H9 (cell line): ENCODE data around the gene HS3ST3B1. TPM values are rescaled to one million over a fixed set of nuclear protein-coding genes. Genes with fewer than 3 reads are reported as not detected.

ENCODE experiments used
- DNase-seq: peaks from one replicate; pipeline ENCODE4 v3.0.0-alpha.2; 2017
- H2AFZ ChIP-seq: one replicate; pipeline ENCODE4 v1.6.1; 2013; ENCODE audit warnings: mild to moderate bottlenecking, low read length, control low read depth, moderate library complexity
- H2AK5ac ChIP-seq: 2 replicates; pipeline ENCODE4 v1.6.1; 2013; ENCODE audit warnings: low read length, control low read depth, mixed read lengths; ENCODE audit not compliant: insufficient read length
- H2BK120ac ChIP-seq: one replicate; pipeline ENCODE4 v1.6.1; 2013; ENCODE audit warnings: low read depth, mild to moderate bottlenecking, low read length, control low read depth, inconsistent platforms; ENCODE audit not compliant: poor library complexity, severe bottlenecking
- H2BK12ac ChIP-seq: 2 replicates; pipeline ENCODE4 v1.6.1; 2013; ENCODE audit warnings: low read length, control low read depth, mixed read lengths, low read depth; ENCODE audit not compliant: insufficient read length
- H2BK15ac ChIP-seq: 2 replicates; pipeline ENCODE4 v1.6.1; 2013; ENCODE audit warnings: low read depth, low read length, control low read depth
- H2BK20ac ChIP-seq: one replicate; pipeline ENCODE4 v1.6.1; 2013; ENCODE audit warnings: low read depth, mild to moderate bottlenecking, low read length, control low read depth, inconsistent platforms; ENCODE audit not compliant: poor library complexity, severe bottlenecking
- H2BK5ac ChIP-seq: 2 replicates; pipeline ENCODE4 v1.6.1; 2013; ENCODE audit warnings: low read length, control low read depth, mixed read lengths; ENCODE audit not compliant: insufficient read length
- H3K14ac ChIP-seq: 2 replicates; pipeline ENCODE4 v1.6.1; 2013; ENCODE audit warnings: low read length, control low read depth; ENCODE audit not compliant: insufficient read depth
- H3K18ac ChIP-seq: 2 replicates; pipeline ENCODE4 v1.6.1; 2013; ENCODE audit warnings: low read depth, mild to moderate bottlenecking, mixed read lengths, low read length, control low read depth; ENCODE audit not compliant: insufficient read length
- H3K23ac ChIP-seq: 2 replicates; pipeline ENCODE4 v1.6.1; 2013; ENCODE audit warnings: low read length, control low read depth, mixed read lengths, low read depth; ENCODE audit not compliant: insufficient read length
- H3K23me2 ChIP-seq: 2 replicates; pipeline ENCODE4 v1.6.1; 2013; ENCODE audit warnings: low read depth, mild to moderate bottlenecking, mixed read lengths, low read length, control low read depth; ENCODE audit not compliant: insufficient read length, poor library complexity, severe bottlenecking
- H3K27ac ChIP-seq: 2 replicates; pipeline ENCODE4 v1.5.1; 2013; ENCODE audit warnings: low read length, control low read depth, mixed read lengths, low read depth; ENCODE audit not compliant: insufficient read length
- H3K27me3 ChIP-seq: 2 replicates; pipeline ENCODE4 v1.6.1; 2013; ENCODE audit warnings: low read length, control low read depth, inconsistent platforms; ENCODE audit not compliant: insufficient read depth
- H3K4ac ChIP-seq: 2 replicates; pipeline ENCODE4 v1.6.1; 2013; ENCODE audit warnings: low read depth, mild to moderate bottlenecking, control low read depth, inconsistent platforms, low read length, moderate library complexity
- H3K4me1 ChIP-seq: 2 replicates; pipeline ENCODE4 v1.6.1; 2013; ENCODE audit warnings: low read length, control low read depth, inconsistent platforms; ENCODE audit not compliant: insufficient read depth
- H3K4me2 ChIP-seq: 2 replicates; pipeline ENCODE4 v1.6.1; 2013; ENCODE audit warnings: low read length, control low read depth, mixed read lengths; ENCODE audit not compliant: insufficient read length, insufficient read depth
- H3K56ac ChIP-seq: 2 replicates; pipeline ENCODE4 v1.6.1; 2013; ENCODE audit warnings: low read depth, mild to moderate bottlenecking, mixed read lengths, low read length, control low read depth; ENCODE audit not compliant: insufficient read length
- H3K79me1 ChIP-seq: 2 replicates; pipeline ENCODE4 v1.6.1; 2013; ENCODE audit warnings: low read depth, mild to moderate bottlenecking, moderate library complexity, low read length, control low read depth, inconsistent platforms; ENCODE audit not compliant: insufficient read depth, poor library complexity, severe bottlenecking
- H3K79me2 ChIP-seq: 2 replicates; pipeline ENCODE4 v1.6.1; 2013; ENCODE audit warnings: low read length, control low read depth, inconsistent platforms; ENCODE audit not compliant: insufficient read depth
- H3K9ac ChIP-seq: 2 replicates; pipeline ENCODE4 v1.6.1; 2013; ENCODE audit warnings: low read length, control low read depth, mixed read lengths; ENCODE audit not compliant: insufficient read length; ENCODE audit errors: extremely low read depth
- H3K9me3 ChIP-seq: one replicate; pipeline ENCODE4 v1.6.1; 2013; ENCODE audit warnings: low read depth, low read length, inconsistent platforms; ENCODE audit not compliant: control insufficient read depth
- H3T11ph ChIP-seq: one replicate; pipeline ENCODE4 v1.6.1; 2013; ENCODE audit warnings: mild to moderate bottlenecking, low read length, control low read depth, inconsistent platforms
- H4K20me1 ChIP-seq: one replicate; pipeline ENCODE4 v1.6.1; 2013; ENCODE audit not compliant: control insufficient read depth, insufficient read length, insufficient read depth
- H4K5ac ChIP-seq: 2 replicates; pipeline ENCODE4 v1.6.1; 2013; ENCODE audit warnings: low read depth, mild to moderate bottlenecking, mixed read lengths, low read length, control low read depth; ENCODE audit not compliant: insufficient read length
- H4K8ac ChIP-seq: replicated peaks from 2 replicates; pipeline ENCODE4 v1.6.1; 2013; ENCODE audit warnings: low read length, control low read depth, mixed read lengths, low read depth; ENCODE audit not compliant: insufficient read length
- H4K91ac ChIP-seq: 2 replicates; pipeline ENCODE4 v1.6.1; 2013; ENCODE audit warnings: low read depth, mild to moderate bottlenecking, moderate library complexity, mixed read lengths, low read length, control low read depth; ENCODE audit not compliant: insufficient read length
- H3K27ac Mint-ChIP-seq, 3 experiments: 2 replicates in 2 of 3; 3 replicates in 1 of 3; pipeline ENCODE4 v1.8.0; 2020 to 2021; ENCODE audit warnings: mixed read lengths in 3 of 3, mild to moderate bottlenecking in 1 of 3, moderate library complexity in 1 of 3
- H3K27me3 Mint-ChIP-seq: 2 replicates; pipeline ENCODE4 v1.8.0; 2021; ENCODE audit warnings: low read depth, mild to moderate bottlenecking, moderate library complexity, mixed read lengths
- H3K36me3 Mint-ChIP-seq, 3 experiments: 2 replicates in 2 of 3; 3 replicates in 1 of 3; pipeline ENCODE4 v1.8.0; 2020 to 2021; ENCODE audit warnings: low read depth in 3 of 3, mixed read lengths in 3 of 3; ENCODE audit not compliant: insufficient read depth in 1 of 3
- H3K4me1 Mint-ChIP-seq, 2 experiments: 2 replicates each; pipeline ENCODE4 v1.8.0; 2020; ENCODE audit warnings: mixed read lengths in 2 of 2
- H3K4me3 Mint-ChIP-seq, 2 experiments: 2 replicates in 1 of 2; 3 replicates in 1 of 2; pipeline ENCODE4 v1.8.0; 2020 to 2021; ENCODE audit warnings: mild to moderate bottlenecking in 2 of 2, mixed read lengths in 2 of 2, moderate library complexity in 1 of 2
- H3K9me3 Mint-ChIP-seq, 2 experiments: 2 replicates in 1 of 2; 3 replicates in 1 of 2; pipeline ENCODE4 v1.8.0; 2020; ENCODE audit warnings: mild to moderate bottlenecking in 2 of 2, mixed read lengths in 2 of 2, moderate library complexity in 1 of 2
- CTCF ChIP-seq: fragments of 200-600 bp; sonication (generic); conservative IDR thresholded peaks from 3 replicates; pipeline ENCODE4 v1.8.0; 2021; ENCODE audit warnings: antibody characterized with exemption, mild to moderate bottlenecking
- WGBS: extraction: QIAGEN DNeasy Blood & Tissue Kit; methylation state at CpG from one replicate; pipeline ENCODE4 v1.1.7; 2013; ENCODE audit warnings: missing lambda C conversion rate, low lambda C conversion rate, mixed read lengths; ENCODE audit not compliant: insufficient read length; ENCODE audit errors: extremely low coverage; 5-methylcytosine and 5-hydroxymethylcytosine counted together
- total RNA-seq: library from RNA; stranded (reverse); gene quantifications from 2 replicates; pipeline ENCODE4 v1.2.1, GENCODE V29; 2021

HS3ST3B1 gene
- total RNA-seq, 1 experiment from 2014 or later: 2.8 TPM

- no peak for TF ChIP-seq CTCF
- Mint-ChIP-seq H3K27ac (no peak overlapping the region), H3K36me3 (0 out of 7 replicates have a peak, but pooled peaks cover 0 to 2% (median 0%) of the 10 kb centered on the region in 3 experiments), H3K4me3 (no peak overlapping the region), H3K4me1 (peaks cover 46 to 61% of the 10 kb centered on the region in 2 experiments), H3K9me3 (no peaks in the 10 kb centered on the region), H3K27me3 (peaks cover 15% of the 10 kb centered on the region)
- no peaks in the 10 kb centered on the region for H4K20me1 ChIP-seq
- H3K79me2 ChIP-seq: no peaks in the 10 kb centered on the region; the same call in 1 of the 2 replicates
- H3K56ac ChIP-seq: no peak overlapping the region
- peaks cover 10% of the 10 kb centered on the region; the same call in 1 of the 2 replicates for H3K4me1 ChIP-seq
- no CpG with 5 or more reads among the region's 9 CpGs for WGBS
- H3K23ac ChIP-seq: no peak overlapping the region
- no peak overlapping the region for H3T11ph ChIP-seq
- no peak overlapping the region for H2BK15ac ChIP-seq
- H2BK5ac ChIP-seq: no peak overlapping the region
- no peak overlapping the region for H3K9ac ChIP-seq
- H4K8ac ChIP-seq: no peak overlapping the region
- H2AFZ ChIP-seq: no peak overlapping the region
- H3K27ac ChIP-seq: no peak overlapping the region
- H3K14ac ChIP-seq: no peak overlapping the region
- H3K23me2 ChIP-seq: no peaks in the 10 kb centered on the region
- no peaks in the 10 kb centered on the region for H3K79me1 ChIP-seq
- no peak overlapping the region for H2BK20ac ChIP-seq
- no peak overlapping the region for H3K18ac ChIP-seq
- no peak overlapping the region for H2BK12ac ChIP-seq
- no peak overlapping the region for H3K4ac ChIP-seq
- no peak overlapping the region for H3K4me2 ChIP-seq
- DNase-seq: no peak
- no peak overlapping the region for H4K91ac ChIP-seq
- no peaks in the 10 kb centered on the region for H3K9me3 ChIP-seq
- H3K27me3 ChIP-seq: no peaks in the 10 kb centered on the region
- no peak overlapping the region for H4K5ac ChIP-seq
- no peak overlapping the region for H2AK5ac ChIP-seq
- H2BK120ac ChIP-seq: no peak overlapping the region
These were observed 24.8 kb downstream of the HS3ST3B1 start for GRCh38 chr17:14325618-14326167.
